SU-DHL-6 (cell line): ENCODE results near the gene SLC24A3.
"Not testable (repeated sequence)": the region's sequence is repeated elsewhere in the genome, so short reads cannot be mapped to it uniquely, and the experiment has no call there.

Source experiments
- H2AFZ ChIP-seq: fragments of 200-600 bp; sonication (generic); 2 replicates; pipeline ENCODE4 v1.6.1; 2014; ENCODE audit warnings: low read depth, mild to moderate bottlenecking, moderate library complexity, mixed read lengths, antibody characterized with exemption, low read length; ENCODE audit not compliant: severe bottlenecking
- H3F3A ChIP-seq: fragments of 200-600 bp; shearing (Covaris generic); 2 replicates; pipeline ENCODE4 v1.6.0; 2016; ENCODE audit warnings: antibody characterized with exemption, mild to moderate bottlenecking; ENCODE audit not compliant: insufficient read depth
- H3K27ac ChIP-seq: fragments of 200-600 bp; sonication (generic); 2 replicates; pipeline ENCODE4 v1.5.1; 2016; ENCODE audit warnings: low read depth, mild to moderate bottlenecking, low read length, moderate library complexity, mixed read lengths
- H3K27me3 ChIP-seq: fragments of 200-600 bp; sonication (generic), shearing (Covaris generic); 2 replicates; pipeline ENCODE4 v1.6.0; 2014; ENCODE audit warnings: mild to moderate bottlenecking, low read length
- H3K36me3 ChIP-seq: fragments of 200-600 bp; sonication (generic); 2 replicates; pipeline ENCODE4 v1.6.1; 2014; ENCODE audit warnings: mild to moderate bottlenecking, low read length, mixed read lengths
- H3K4me2 ChIP-seq: fragments of 300-600, 200-600 bp; shearing (Covaris generic), sonication (generic); 2 replicates; pipeline ENCODE4 v1.6.0; 2014; ENCODE audit warnings: low read length, low read depth, mild to moderate bottlenecking; ENCODE audit not compliant: poor library complexity, severe bottlenecking
- H3K4me3 ChIP-seq: fragments of 200-600 bp; sonication (generic); 2 replicates; pipeline ENCODE4 v1.5.1; 2014; ENCODE audit warnings: antibody characterized with exemption, low read length, mild to moderate bottlenecking, mixed read lengths; ENCODE audit not compliant: insufficient read depth, poor library complexity, severe bottlenecking
- H3K79me2 ChIP-seq: fragments of 200-600 bp; sonication (generic); 2 replicates; pipeline ENCODE4 v1.6.1; 2014; ENCODE audit warnings: mild to moderate bottlenecking, low read length, moderate library complexity; ENCODE audit not compliant: insufficient read depth
- H3K9ac ChIP-seq: fragments of 200-600 bp; sonication (generic); 2 replicates; pipeline ENCODE4 v1.7.0; 2014; ENCODE audit warnings: mild to moderate bottlenecking, low read length
- H3K9me2 ChIP-seq: fragments of 200-600 bp; sonication (generic); replicated peaks from 2 replicates; pipeline ENCODE4 v1.6.1; 2014; ENCODE audit warnings: low read length; ENCODE audit not compliant: insufficient read depth
- H3K9me3 ChIP-seq: fragments of 200-600 bp; sonication (generic); 2 replicates; pipeline ENCODE4 v1.6.1; 2014; ENCODE audit warnings: low read length, mixed read lengths; ENCODE audit not compliant: insufficient read depth
- H4K20me1 ChIP-seq: fragments of 200-600 bp; sonication (generic); 2 replicates; pipeline ENCODE4 v1.6.1; 2014; ENCODE audit warnings: low read depth, mild to moderate bottlenecking, antibody characterized with exemption, low read length, moderate library complexity, mixed read lengths
- EZH2phosphoT487 ChIP-seq: fragments of 200-600 bp; sonication (generic), shearing (Covaris generic); conservative IDR thresholded peaks from 2 replicates; pipeline ENCODE4 v1.6.1; 2018; ENCODE audit warnings: mild to moderate bottlenecking, antibody characterized with exemption, low read length, moderate library complexity, mixed read lengths
- TF ChIP-seq, protein P1 (sequence below): fragments of 200-600 bp; sonication (generic); IDR thresholded peaks from one replicate; pipeline ENCODE4 v1.5.1; 2017; ENCODE audit warnings: antibody characterized with exemption, mild to moderate bottlenecking, low read length, moderate library complexity; ENCODE audit not compliant: insufficient read depth, poor library complexity, severe bottlenecking

SLC24A3 gene

DNA sequence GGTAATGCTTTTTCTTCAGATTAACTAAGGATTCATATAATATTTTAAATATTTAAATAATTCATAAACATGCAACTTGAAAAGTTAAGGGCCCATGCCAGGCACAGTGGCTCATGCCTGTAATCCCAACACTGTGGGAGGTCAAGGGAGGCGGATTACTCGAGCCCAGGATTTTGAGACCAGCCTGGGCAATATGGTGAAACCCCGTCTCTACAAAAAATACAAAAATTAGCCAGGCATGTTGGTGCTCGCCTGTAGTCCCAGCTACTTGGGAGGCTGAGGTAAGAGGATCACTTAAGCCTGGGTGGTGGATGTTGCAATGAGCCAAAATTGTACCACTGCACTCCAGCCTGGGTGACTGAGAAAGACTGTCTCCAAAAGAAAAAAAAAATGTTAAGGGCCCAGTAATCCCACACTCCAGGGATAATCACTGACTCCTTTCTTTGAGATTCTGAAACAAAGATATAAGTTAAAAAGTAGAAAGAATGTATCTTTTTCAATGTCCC is 537.7 kb downstream of the SLC24A3 start:
- Histone ChIP-seq H3K4me2 (no peak overlapping the region), H2AFZ (no peak overlapping the region), H3K36me3 (no peaks in the 10 kb centered on the region), H3K4me3 (no peak overlapping the region), H3K27me3 (no peaks in the 10 kb centered on the region; the same call in 1 of the 2 replicates), H4K20me1 (no peaks in the 10 kb centered on the region), H3F3A (no peaks in the 10 kb centered on the region), H3K27ac (no peak overlapping the region), H3K9me3 (peaks cover 6% of the 10 kb centered on the region; the same call in 1 of the 2 replicates), H3K9me2 (no peaks in the 10 kb centered on the region), H3K79me2 (no peaks in the 10 kb centered on the region), H3K9ac (no peak overlapping the region)
- TF ChIP-seq, protein P1, sequence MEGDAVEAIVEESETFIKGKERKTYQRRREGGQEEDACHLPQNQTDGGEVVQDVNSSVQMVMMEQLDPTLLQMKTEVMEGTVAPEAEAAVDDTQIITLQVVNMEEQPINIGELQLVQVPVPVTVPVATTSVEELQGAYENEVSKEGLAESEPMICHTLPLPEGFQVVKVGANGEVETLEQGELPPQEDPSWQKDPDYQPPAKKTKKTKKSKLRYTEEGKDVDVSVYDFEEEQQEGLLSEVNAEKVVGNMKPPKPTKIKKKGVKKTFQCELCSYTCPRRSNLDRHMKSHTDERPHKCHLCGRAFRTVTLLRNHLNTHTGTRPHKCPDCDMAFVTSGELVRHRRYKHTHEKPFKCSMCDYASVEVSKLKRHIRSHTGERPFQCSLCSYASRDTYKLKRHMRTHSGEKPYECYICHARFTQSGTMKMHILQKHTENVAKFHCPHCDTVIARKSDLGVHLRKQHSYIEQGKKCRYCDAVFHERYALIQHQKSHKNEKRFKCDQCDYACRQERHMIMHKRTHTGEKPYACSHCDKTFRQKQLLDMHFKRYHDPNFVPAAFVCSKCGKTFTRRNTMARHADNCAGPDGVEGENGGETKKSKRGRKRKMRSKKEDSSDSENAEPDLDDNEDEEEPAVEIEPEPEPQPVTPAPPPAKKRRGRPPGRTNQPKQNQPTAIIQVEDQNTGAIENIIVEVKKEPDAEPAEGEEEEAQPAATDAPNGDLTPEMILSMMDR = no peak
- no peak for TF ChIP-seq EZH2phosphoT487

GRCh38 chr20:19750907-19751636 is 538.6 kb downstream of the SLC24A3 start:
- no peaks in the 10 kb centered on the region for H3K9me2 ChIP-seq
- no peak overlapping the region for H3K4me3 ChIP-seq
- H3K9me3 ChIP-seq = no peaks in the 10 kb centered on the region; the same call in 1 of the 2 replicates
- no peak overlapping the region for H3K9ac ChIP-seq
- no peak overlapping the region for H3K4me2 ChIP-seq
- no peaks in the 10 kb centered on the region for H3K36me3 ChIP-seq
- no peaks in the 10 kb centered on the region for H3K79me2 ChIP-seq
- no peaks in the 10 kb centered on the region for H4K20me1 ChIP-seq
- no peaks in the 10 kb centered on the region for H3F3A ChIP-seq
- no peaks in the 10 kb centered on the region; the same call in 1 of the 2 replicates for H3K27me3 ChIP-seq
- no peak overlapping the region for H2AFZ ChIP-seq
- no peak overlapping the region for H3K27ac ChIP-seq
- TF ChIP-seq, protein P1 = no peak
- no peak for TF ChIP-seq EZH2phosphoT487

- H3K4me3 ChIP-seq, H3K36me3 ChIP-seq, H3K79me2 ChIP-seq, H3K27me3 ChIP-seq, H3K9ac ChIP-seq, H2AFZ ChIP-seq, H3K4me2 ChIP-seq, H3K9me3 ChIP-seq, H3F3A ChIP-seq, H4K20me1 ChIP-seq, H3K9me2 ChIP-seq, H3K27ac ChIP-seq: not testable (repeated sequence)
Measured at GRCh38 chr20:19754201-19754600, 541.8 kb downstream of the SLC24A3 start.

DNA sequence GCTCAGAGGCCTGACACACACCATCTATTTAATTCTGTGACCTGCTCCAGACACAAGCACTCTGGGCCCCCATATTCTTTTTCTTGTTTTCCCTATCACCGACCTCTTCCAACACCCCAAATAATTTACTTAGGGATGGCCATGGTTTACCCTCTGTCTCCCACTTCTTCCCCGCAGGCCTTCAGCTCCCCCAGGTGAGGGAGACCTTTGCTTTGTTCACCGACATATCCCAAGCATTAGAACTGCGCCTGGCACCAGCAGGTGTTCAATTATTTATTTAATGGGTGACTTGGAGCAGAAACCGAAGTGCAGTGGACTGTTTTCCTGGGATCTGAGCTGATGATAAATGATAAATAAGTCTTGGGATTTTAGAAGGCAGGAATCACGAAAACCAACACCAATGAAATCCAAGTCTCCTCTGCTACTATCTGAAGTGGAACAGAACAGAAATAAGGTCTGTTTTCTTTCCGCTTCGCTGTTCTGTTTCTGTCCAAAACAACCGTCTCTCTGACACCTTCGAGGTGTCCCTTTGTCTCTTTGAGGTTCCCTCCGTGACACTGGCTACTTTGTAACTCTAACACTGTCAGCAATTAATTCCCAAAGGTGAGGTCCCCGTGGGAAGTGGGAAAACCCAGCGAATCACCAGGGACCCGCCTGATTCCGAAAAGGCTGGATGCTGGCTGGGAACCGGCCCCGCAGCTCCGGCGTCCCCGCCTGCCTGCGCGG is 544.5 kb downstream of the SLC24A3 start:
- H3K4me2 ChIP-seq = no peak overlapping the region
- no peaks in the 10 kb centered on the region for H4K20me1 ChIP-seq
- no peak overlapping the region for H3K27ac ChIP-seq
- H3K4me3 ChIP-seq = no peak overlapping the region
- H3K36me3 ChIP-seq = no peaks in the 10 kb centered on the region
- no peak for TF ChIP-seq EZH2phosphoT487
- TF ChIP-seq, protein P1 = no peak
- no peak overlapping the region for H3K9ac ChIP-seq
- no peaks in the 10 kb centered on the region for H3K9me2 ChIP-seq
- H2AFZ ChIP-seq = no peak overlapping the region
- no peaks in the 10 kb centered on the region for H3K9me3 ChIP-seq
- H3K79me2 ChIP-seq = no peaks in the 10 kb centered on the region
- H3K27me3 ChIP-seq = no peaks in the 10 kb centered on the region
- H3F3A ChIP-seq = no peaks in the 10 kb centered on the region
